Vagina (tissue), 2 donors: ENCODE measurements around the gene KRTAP10-12. TPM values are rescaled to one million over a fixed set of nuclear protein-coding genes. Genes with fewer than 3 reads are reported as not detected.

Experiments
- DNase-seq, 2 donors: peaks; one replicate each; pipeline ENCODE4 v3.0.0-alpha.2; 2017; ENCODE audit errors: extremely low spot score in 2 of 2
- H3K27ac ChIP-seq: fragments of 200-600 bp; sonication (generic); one replicate; pipeline ENCODE4 v1.5.1; 2019
- H3K27me3 ChIP-seq: fragments of 200-600 bp; sonication (generic); one replicate; pipeline ENCODE4 v1.5.1; 2019
- H3K36me3 ChIP-seq, 2 donors: fragments of 200-600 bp; sonication (generic); one replicate each; pipeline ENCODE4 v1.5.1; 2017 to 2019
- H3K4me1 ChIP-seq: fragments of 200-600 bp; sonication (generic); one replicate; pipeline ENCODE4 v1.5.1; 2019
- H3K4me3 ChIP-seq, 2 donors: fragments of 200-600 bp; sonication (generic); 1 replicate in 1 of 2; 2 replicates in 1 of 2; pipeline ENCODE4 v1.5.1; 2016 to 2019
- H3K9me3 ChIP-seq: fragments of 200-600 bp; sonication (generic); one replicate; pipeline ENCODE4 v1.5.1; 2019
- CTCF ChIP-seq, 3 experiments: fragments of 450-650 bp in 2 of 3; fragments of 200-600 bp in 1 of 3; sonication (generic) in 1 of 3; IDR thresholded peaks; one replicate each; pipeline ENCODE4 v1.5.1; 2017 to 2019; ENCODE audit warnings: antibody characterized with exemption in 3 of 3, mild to moderate bottlenecking in 2 of 3, moderate library complexity in 2 of 3
- POLR2A ChIP-seq, 2 donors: fragments of 450-650 bp; IDR thresholded peaks; one replicate each; pipeline ENCODE4 v1.6.1; 2017; ENCODE audit warnings: antibody characterized with exemption in 2 of 2, mild to moderate bottlenecking in 2 of 2, moderate library complexity in 2 of 2
- POLR2AphosphoS5 ChIP-seq, 2 donors: sonication (generic); formaldehyde crosslinking; IDR thresholded peaks; one replicate each; pipeline ENCODE4 v1.9.0; 2017; ENCODE audit warnings: antibody characterized with exemption in 2 of 2, mild to moderate bottlenecking in 2 of 2, low read depth in 1 of 2; ENCODE audit not compliant: insufficient read depth in 1 of 2
- intact Hi-C: fragments of 100-400 bp; cut with DNase I; formaldehyde crosslinking; loops from one replicate; pipeline ENCODE4 v1.15.1; 2023
- total RNA-seq: library from RNA; depleted of rRNA; stranded (reverse); fragments of >200 nt; gene quantifications from one replicate; pipeline ENCODE4 v1.2.3, GENCODE V29; 2016

The KRTAP10-12 gene
- total RNA-seq, 1 donor from 2014 or later: not detected

GRCh38 chr21:44654576-44655175 lies 42.3 kb upstream of the KRTAP10-12 start, which contains the start of gene KRTAP12-4:
KRTAP12-4 (minus strand) TSS chr21:44654659; CDS start chr21:44654614, 45 bp downstream.
- Histone ChIP-seq H3K27me3 (no peaks in the 10 kb centered on the region), H3K27ac (no peak within 1 kb of the TSS), H3K36me3 (no peaks in the 10 kb centered on the region), H3K4me1 (no peaks in the 10 kb centered on the region), H3K9me3 (no peaks in the 10 kb centered on the region), H3K4me3 (no peak within 1 kb of the TSS)
- intact Hi-C loops: no loop called here
- TF ChIP-seq POLR2A (IDR thresholded peaks at IDR 0.05) (no peak), POLR2AphosphoS5 (IDR thresholded peaks at IDR 0.05; ENCODE audit: insufficient read depth in 1 of 2, low read depth in 1 of 2) (no peak), CTCF (IDR thresholded peaks at IDR 0.05) (no peak)
- no peak for DNase-seq

GRCh38 chr21:44656868-44657267 lies 40.1 kb upstream of the KRTAP10-12 start:
- no peak overlapping the region for H3K4me3 ChIP-seq
- TF ChIP-seq POLR2A (IDR thresholded peaks at IDR 0.05) (no peak), CTCF (IDR thresholded peaks at IDR 0.05) (no peak), POLR2AphosphoS5 (IDR thresholded peaks at IDR 0.05; ENCODE audit: insufficient read depth in 1 of 2, low read depth in 1 of 2) (no peak)
- no peaks in the 10 kb centered on the region for H3K4me1 ChIP-seq
- no peak overlapping the region for H3K27ac ChIP-seq
- H3K36me3 ChIP-seq: no peaks in the 10 kb centered on the region
- no peak for DNase-seq
- intact Hi-C loops: no loop called here
- no peaks in the 10 kb centered on the region for H3K27me3 ChIP-seq
- H3K9me3 ChIP-seq: no peaks in the 10 kb centered on the region

- H3K27me3 ChIP-seq: no peaks in the 10 kb centered on the region
- H3K4me1 ChIP-seq: no peaks in the 10 kb centered on the region
- H3K36me3 ChIP-seq: no peaks in the 10 kb centered on the region
- H3K4me3 ChIP-seq: no peak within 1 kb of the TSS
- H3K9me3 ChIP-seq: no peaks in the 10 kb centered on the region
- intact Hi-C loops: no loop called here
- no peak within 1 kb of the TSS for H3K27ac ChIP-seq
- DNase-seq: no peak
- TF ChIP-seq POLR2A (IDR thresholded peaks at IDR 0.05): no peak
- no peak for TF ChIP-seq CTCF (IDR thresholded peaks at IDR 0.05)
- no peak for TF ChIP-seq POLR2AphosphoS5 (IDR thresholded peaks at IDR 0.05; ENCODE audit: insufficient read depth in 1 of 2, low read depth in 1 of 2)
Measured at GRCh38 chr21:44657635-44658540, 39.1 kb upstream of the KRTAP10-12 start, which contains the start of gene KRTAP12-3. KRTAP12-3 (plus strand) TSS chr21:44657932; CDS start chr21:44657980, 48 bp downstream.

GRCh38 chr21:44658541-44658910 lies 38.4 kb upstream of the KRTAP10-12 start:
- intact Hi-C loops: no loop called here

More at GRCh38 chr21:44658541-44658910, 38.4 kb upstream of the KRTAP10-12 start:
- no peaks in the 10 kb centered on the region for H3K4me1 ChIP-seq
- H3K36me3 ChIP-seq: no peaks in the 10 kb centered on the region
- TF ChIP-seq POLR2A (IDR thresholded peaks at IDR 0.05) (no peak), CTCF (IDR thresholded peaks at IDR 0.05) (no peak), POLR2AphosphoS5 (IDR thresholded peaks at IDR 0.05; ENCODE audit: insufficient read depth in 1 of 2, low read depth in 1 of 2) (no peak)
- DNase-seq: no peak
- no peak overlapping the region for H3K4me3 ChIP-seq
- no peak overlapping the region for H3K27ac ChIP-seq
- H3K9me3 ChIP-seq: no peaks in the 10 kb centered on the region
- H3K27me3 ChIP-seq: no peaks in the 10 kb centered on the region
